Muscle layer of colon (tissue), 2 donors: ENCODE results near the gene ABCC3.

Experiments used
- H3K27ac ChIP-seq: one replicate; pipeline ENCODE4 v1.7.0; 2013; ENCODE audit warnings: low read depth, mild to moderate bottlenecking, low read length, moderate library complexity
- H3K27me3 ChIP-seq, 2 donors: one replicate each; pipeline ENCODE4 v1.7.0; 2013; ENCODE audit warnings: low read length in 2 of 2, mild to moderate bottlenecking in 2 of 2; ENCODE audit not compliant: insufficient read depth in 2 of 2, control insufficient read depth in 1 of 2
- H3K36me3 ChIP-seq: one replicate; pipeline ENCODE4 v1.7.0; 2013; ENCODE audit warnings: mild to moderate bottlenecking, low read length; ENCODE audit not compliant: insufficient read depth
- H3K4me1 ChIP-seq: one replicate; pipeline ENCODE4 v1.7.0; 2013; ENCODE audit warnings: mild to moderate bottlenecking, low read length; ENCODE audit not compliant: insufficient read depth
- H3K4me3 ChIP-seq, 2 donors: one replicate each; pipeline ENCODE4 v1.7.0; 2013; ENCODE audit warnings: low read length in 2 of 2, low read depth in 1 of 2, mild to moderate bottlenecking in 1 of 2, moderate library complexity in 1 of 2
- H3K9ac ChIP-seq: one replicate; pipeline ENCODE4 v1.7.0; 2013; ENCODE audit warnings: low read length
- H3K9me3 ChIP-seq: one replicate; pipeline ENCODE4 v1.7.0; 2013; ENCODE audit warnings: mild to moderate bottlenecking, low read length
- donor health status: abdominal sarcoma.
- donor health status: Adenocarcinoma of cecum.

The ABCC3 gene

GRCh38 chr17:50609380-50610074, 25.2 kb upstream of the ABCC3 start:
- Histone ChIP-seq H3K4me1 (peaks cover 8% of the 10 kb centered on the region), H3K9me3 (no peaks in the 10 kb centered on the region), H3K27ac (no peak overlapping the region), H3K36me3 (no peaks in the 10 kb centered on the region), H3K9ac (no peak overlapping the region), H3K27me3 (peaks cover 0 to 6% of the 10 kb centered on the region in 2 donors), H3K4me3 (no peak overlapping the region)

GRCh38 chr17:50611634-50612033, 23.0 kb upstream of the ABCC3 start:
- no peak overlapping the region for H3K27ac ChIP-seq
- H3K36me3 ChIP-seq, result no peaks in the 10 kb centered on the region
- no peaks in the 10 kb centered on the region for H3K4me1 ChIP-seq
- H3K4me3 ChIP-seq, result no peak overlapping the region
- H3K27me3 ChIP-seq, result peaks cover 0 to 6% of the 10 kb centered on the region in 2 donors
- no peaks in the 10 kb centered on the region for H3K9me3 ChIP-seq
- H3K9ac ChIP-seq, result no peak overlapping the region

GRCh38 chr17:50612281-50612680, 22.4 kb upstream of the ABCC3 start:
- no peak overlapping the region for H3K9ac ChIP-seq
- no peaks in the 10 kb centered on the region for H3K4me1 ChIP-seq
- no peak overlapping the region for H3K4me3 ChIP-seq
- peaks cover 0 to 6% of the 10 kb centered on the region in 2 donors for H3K27me3 ChIP-seq
- H3K36me3 ChIP-seq, result no peaks in the 10 kb centered on the region
- H3K9me3 ChIP-seq, result no peaks in the 10 kb centered on the region
- no peak overlapping the region for H3K27ac ChIP-seq

- H3K36me3 ChIP-seq, result no peaks in the 10 kb centered on the region
- peaks cover 0 to 6% of the 10 kb centered on the region in 2 donors for H3K27me3 ChIP-seq
- H3K27ac ChIP-seq, result no peak overlapping the region
- H3K4me3 ChIP-seq, result no peak overlapping the region
- H3K9ac ChIP-seq, result no peak overlapping the region
- H3K9me3 ChIP-seq, result no peaks in the 10 kb centered on the region
- H3K4me1 ChIP-seq, result no peaks in the 10 kb centered on the region
Measured at GRCh38 chr17:50613007-50613992, 21.4 kb upstream of the ABCC3 start.

- H3K36me3 ChIP-seq, result no peaks in the 10 kb centered on the region
- no peaks in the 10 kb centered on the region for H3K9me3 ChIP-seq
- no peak overlapping the region for H3K27ac ChIP-seq
- no peaks in the 10 kb centered on the region for H3K4me1 ChIP-seq
- peaks cover 0 to 6% of the 10 kb centered on the region in 2 donors for H3K27me3 ChIP-seq
- H3K4me3 ChIP-seq, result no peak overlapping the region
- H3K9ac ChIP-seq, result no peak overlapping the region
Measured at GRCh38 chr17:50614471-50615051, 20.1 kb upstream of the ABCC3 start.

GRCh38 chr17:50615828-50616227, 18.9 kb upstream of the ABCC3 start:
- Histone ChIP-seq H3K9me3 (no peaks in the 10 kb centered on the region), H3K36me3 (no peaks in the 10 kb centered on the region)

GRCh38 chr17:50618300-50618699, 16.4 kb upstream of the ABCC3 start:
- Histone ChIP-seq H3K36me3 (no peaks in the 10 kb centered on the region), H3K4me3 (no peak overlapping the region), H3K27me3 (peaks cover 0 to 12% of the 10 kb centered on the region in 2 donors), H3K9ac (no peak overlapping the region), H3K27ac (no peak overlapping the region), H3K9me3 (no peaks in the 10 kb centered on the region), H3K4me1 (no peaks in the 10 kb centered on the region)

More at GRCh38 chr17:50615828-50616227, 18.9 kb upstream of the ABCC3 start:
- no peak overlapping the region for H3K27ac ChIP-seq
- H3K9ac ChIP-seq, result no peak overlapping the region
- no peaks in the 10 kb centered on the region for H3K4me1 ChIP-seq
- no peak overlapping the region for H3K4me3 ChIP-seq
- no peaks in the 10 kb centered on the region for H3K27me3 ChIP-seq

GRCh38 chr17:50618941-50619340, 15.7 kb upstream of the ABCC3 start:
- Histone ChIP-seq H3K27me3 (peaks cover 0 to 12% of the 10 kb centered on the region in 2 donors), H3K27ac (no peak overlapping the region), H3K4me1 (no peaks in the 10 kb centered on the region), H3K9ac (no peak overlapping the region), H3K4me3 (no peak overlapping the region), H3K36me3 (no peaks in the 10 kb centered on the region), H3K9me3 (no peaks in the 10 kb centered on the region)

- Histone ChIP-seq H3K36me3 (no peaks in the 10 kb centered on the region), H3K9me3 (no peaks in the 10 kb centered on the region), H3K4me3 (no peak overlapping the region), H3K4me1 (no peaks in the 10 kb centered on the region), H3K9ac (no peak overlapping the region), H3K27me3 (peaks cover 0 to 12% of the 10 kb centered on the region in 2 donors), H3K27ac (no peak overlapping the region)
Measured at GRCh38 chr17:50619489-50619888, 15.2 kb upstream of the ABCC3 start.

- Histone ChIP-seq H3K27me3 (peaks cover 0 to 12% of the 10 kb centered on the region in 2 donors), H3K4me3 (no peak overlapping the region), H3K9ac (no peak overlapping the region), H3K4me1 (no peaks in the 10 kb centered on the region), H3K36me3 (no peaks in the 10 kb centered on the region), H3K27ac (no peak overlapping the region), H3K9me3 (no peaks in the 10 kb centered on the region)
Measured at GRCh38 chr17:50620237-50620636, 14.4 kb upstream of the ABCC3 start.

GRCh38 chr17:50620858-50621257, 13.8 kb upstream of the ABCC3 start:
- H3K27me3 ChIP-seq, result peaks cover 0 to 12% of the 10 kb centered on the region in 2 donors
- no peak overlapping the region for H3K27ac ChIP-seq
- H3K4me1 ChIP-seq, result no peaks in the 10 kb centered on the region
- H3K9ac ChIP-seq, result no peak overlapping the region
- H3K9me3 ChIP-seq, result no peaks in the 10 kb centered on the region
- no peaks in the 10 kb centered on the region for H3K36me3 ChIP-seq
- no peak overlapping the region for H3K4me3 ChIP-seq
